Astrocyte (in vitro differentiated cells and primary cell): ENCODE results near the gene ENPP6.

ENCODE experiments used
- CTCF ChIP-seq: IDR thresholded peaks from 2 replicates; pipeline ENCODE4 v1.5.1; 2011; ENCODE audit warnings: low read depth, mild to moderate bottlenecking, inconsistent platforms, low read length, moderate library complexity; ENCODE audit not compliant: insufficient read depth
- EZH2 ChIP-seq: IDR thresholded peaks from 2 replicates; pipeline ENCODE4 v1.6.1; 2012; ENCODE audit warnings: mild to moderate bottlenecking, low read length, inconsistent platforms; ENCODE audit not compliant: insufficient read depth

GRCh38 chr4:184066584-184067300 is 150.9 kb downstream of the ENPP6 start:
- TF ChIP-seq CTCF (no peak), EZH2 (no peak)
